ENCODE results near the gene GCSAM.

DNA sequence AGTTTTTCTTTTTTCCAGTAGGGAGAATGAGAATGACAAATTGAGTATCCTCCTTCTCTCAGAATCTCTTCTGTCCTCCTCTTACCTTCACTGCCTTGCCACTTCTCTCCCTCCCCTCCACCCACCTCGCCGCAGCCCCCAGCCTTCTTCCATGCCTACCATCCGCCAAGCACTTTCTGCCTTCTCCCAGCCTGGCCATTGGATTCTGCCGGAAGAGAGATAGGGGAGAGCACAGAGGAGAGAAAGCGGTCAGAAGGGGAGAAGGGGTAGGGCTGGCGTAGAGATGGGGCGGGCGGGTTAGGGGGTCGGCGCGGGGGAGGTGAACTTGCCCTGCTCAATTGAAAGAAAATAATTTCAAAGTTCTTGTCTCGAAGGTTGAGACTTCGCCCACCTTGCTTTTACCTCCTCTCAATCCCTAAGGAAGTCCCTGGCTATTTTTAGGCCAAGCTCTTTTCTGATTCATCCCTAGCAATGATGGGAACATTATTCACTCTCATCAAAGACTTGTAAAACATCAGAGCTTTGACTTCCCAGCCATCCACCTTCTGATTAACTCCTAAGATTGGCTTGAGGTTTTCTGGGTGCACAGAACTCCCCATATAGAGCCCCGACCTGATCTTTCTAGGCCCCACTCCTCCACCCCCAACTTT, 46.0 kb downstream of the GCSAM start:
- TF ChIP-seq POLR2A (IDR thresholded peaks at IDR 0.05; ENCODE audit: low read depth, low read length) (no peak), TAF1 (IDR thresholded peaks at IDR 0.05; ENCODE audit: borderline replicate concordance, low read depth, low read length) (no peak), POLR2AphosphoS5 (IDR thresholded peaks at IDR 0.05; ENCODE audit: low read depth, low read length) (no peak)

Measured in GM12892 (cell line).